HAP-1 (cell line): ENCODE results near the gene CTSD.

Source experiments
- DNase-seq, 2 experiments: peaks; one replicate each; pipeline ENCODE4 v3.0.0-alpha.2; 2016 to 2020; ENCODE audit warnings: low spot score in 2 of 2
- H3K27me3 ChIP-seq: fragments of 250-450 bp; sonication (Bioruptor Pico); 2 replicates; pipeline ENCODE4 v1.5.1; 2020; ENCODE audit warnings: low read depth, mild to moderate bottlenecking, moderate library complexity
- H3K36me3 ChIP-seq: fragments of 250-450 bp; sonication (Bioruptor Pico); replicated peaks from 2 replicates; pipeline ENCODE4 v1.5.1; 2020; ENCODE audit warnings: mild to moderate bottlenecking
- H3K4me1 ChIP-seq: fragments of 250-450 bp; sonication (Bioruptor Pico); 2 replicates; pipeline ENCODE4 v1.5.1; 2020; ENCODE audit warnings: mild to moderate bottlenecking
- H3K4me3 ChIP-seq: fragments of 250-450 bp; sonication (Bioruptor Pico); 2 replicates; pipeline ENCODE4 v1.5.1; 2020; ENCODE audit warnings: mild to moderate bottlenecking, moderate library complexity
- H3K9me3 ChIP-seq: fragments of 250-450 bp; sonication (Bioruptor Pico); 2 replicates; pipeline ENCODE4 v1.5.1; 2020; ENCODE audit warnings: mild to moderate bottlenecking, moderate library complexity
- in situ Hi-C: fragments of 300-500 bp; cut with MboI; formaldehyde crosslinking; loops from 3 replicates; pipeline ENCODE4 v1.14.3; 2020; ENCODE audit warnings: low sequenced_read_pairs, inconsistent platforms, mixed read lengths

The CTSD gene

DNA sequence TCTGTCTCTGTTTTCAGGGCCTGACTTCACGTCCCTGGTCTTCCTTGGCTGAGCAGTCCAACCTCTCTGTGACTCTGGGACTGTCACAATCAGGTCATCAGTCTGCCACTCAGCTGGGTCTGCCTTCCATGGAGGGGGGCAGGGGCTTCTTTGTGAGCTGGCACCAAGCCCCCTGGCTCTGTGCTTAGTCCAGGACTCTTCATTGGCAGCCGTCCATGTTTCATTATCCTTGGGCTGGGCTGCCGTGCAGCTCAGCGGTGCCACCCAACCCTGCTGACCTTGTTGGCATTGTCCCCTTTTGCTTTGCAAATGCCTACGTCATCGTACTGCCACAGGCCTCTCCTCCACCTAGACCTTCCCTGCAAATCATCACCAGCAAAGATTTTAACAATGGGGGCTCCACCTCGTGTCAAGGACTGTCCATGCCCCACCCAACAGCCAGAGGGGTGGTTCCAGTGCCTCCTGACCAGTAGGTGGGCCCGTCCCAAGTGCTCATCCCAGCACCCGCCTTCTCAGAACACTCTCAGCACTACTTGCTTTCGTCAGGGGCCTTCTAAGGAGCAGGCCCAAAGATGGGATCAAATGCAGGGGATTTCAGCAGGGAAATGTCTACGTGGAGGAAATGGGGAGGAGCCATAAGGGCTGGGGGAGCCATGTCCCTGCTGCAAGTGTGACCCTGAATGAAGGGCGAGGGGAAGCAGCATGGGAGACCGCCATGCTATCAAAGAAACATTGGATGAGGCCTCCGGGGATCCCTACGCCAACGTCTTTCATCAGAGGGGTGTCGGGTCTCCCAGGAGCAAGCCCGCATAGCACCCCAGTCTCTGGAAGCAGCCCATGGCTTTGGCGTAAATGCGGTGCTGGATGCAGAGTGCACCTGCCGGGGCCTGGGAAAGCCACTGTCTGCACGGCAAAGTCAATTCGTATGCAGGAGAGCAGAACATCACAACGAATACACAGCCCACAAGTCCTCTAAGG, 48.5 kb downstream of the CTSD start:
- H3K36me3 ChIP-seq: no peaks in the 10 kb centered on the region
- H3K4me1 ChIP-seq: no peaks in the 10 kb centered on the region
- H3K4me3 ChIP-seq: no peak overlapping the region
- in situ Hi-C loops: no loop called here
- DNase-seq: no peak
- peaks cover 7% of the 10 kb centered on the region for H3K27me3 ChIP-seq
- no peaks in the 10 kb centered on the region for H3K9me3 ChIP-seq

DNA sequence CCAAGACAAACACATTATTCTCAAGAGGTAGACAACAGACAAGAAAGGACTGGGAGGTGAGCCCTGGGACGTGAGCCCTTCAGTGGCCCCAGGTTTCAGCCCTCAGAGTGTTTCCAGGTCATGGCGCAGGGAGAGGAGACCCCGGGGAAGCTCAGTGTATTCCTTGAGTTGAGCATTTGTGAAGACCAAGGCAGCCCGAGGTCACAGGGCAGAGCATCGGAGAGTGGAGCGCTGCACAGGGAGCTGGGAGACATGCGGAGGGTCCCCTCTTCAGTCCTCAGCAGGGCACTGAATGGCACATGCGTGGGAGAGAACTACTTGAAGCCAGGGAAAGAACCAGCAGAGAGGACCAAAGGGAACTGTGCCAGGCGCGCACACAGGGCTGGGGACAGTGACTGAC, 55.0 kb downstream of the CTSD start:
- Histone ChIP-seq H3K4me1 (no peaks in the 10 kb centered on the region), H3K36me3 (no peaks in the 10 kb centered on the region), H3K4me3 (no peak overlapping the region), H3K27me3 (peaks cover 14% of the 10 kb centered on the region), H3K9me3 (no peaks in the 10 kb centered on the region)
- DNase-seq: no peak
- in situ Hi-C loops: no loop called here

DNA sequence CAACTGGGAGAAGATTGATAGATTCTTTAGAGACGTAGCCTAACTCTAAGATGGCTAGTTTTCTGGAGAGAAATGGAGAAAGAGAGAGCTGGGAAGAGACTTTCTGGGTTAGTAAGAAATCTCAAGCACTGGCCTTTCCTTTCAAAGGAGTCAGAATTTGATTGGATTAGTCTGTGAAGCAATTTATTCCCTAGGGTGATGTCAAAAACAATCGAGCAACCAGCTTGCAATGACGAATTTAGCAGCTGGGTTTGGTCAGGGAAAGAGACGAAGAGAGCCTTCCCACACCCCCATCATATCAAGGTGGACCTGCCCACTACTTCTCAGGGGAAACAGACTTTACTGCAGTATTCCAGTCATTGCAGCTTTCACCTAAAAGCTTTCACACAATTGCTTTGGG, 56.0 kb downstream of the CTSD start:
- Histone ChIP-seq H3K27me3 (peaks cover 14% of the 10 kb centered on the region), H3K4me1 (no peaks in the 10 kb centered on the region), H3K4me3 (no peak overlapping the region), H3K9me3 (no peaks in the 10 kb centered on the region), H3K36me3 (no peaks in the 10 kb centered on the region)
- in situ Hi-C loops: no loop called here
- no peak for DNase-seq

DNA sequence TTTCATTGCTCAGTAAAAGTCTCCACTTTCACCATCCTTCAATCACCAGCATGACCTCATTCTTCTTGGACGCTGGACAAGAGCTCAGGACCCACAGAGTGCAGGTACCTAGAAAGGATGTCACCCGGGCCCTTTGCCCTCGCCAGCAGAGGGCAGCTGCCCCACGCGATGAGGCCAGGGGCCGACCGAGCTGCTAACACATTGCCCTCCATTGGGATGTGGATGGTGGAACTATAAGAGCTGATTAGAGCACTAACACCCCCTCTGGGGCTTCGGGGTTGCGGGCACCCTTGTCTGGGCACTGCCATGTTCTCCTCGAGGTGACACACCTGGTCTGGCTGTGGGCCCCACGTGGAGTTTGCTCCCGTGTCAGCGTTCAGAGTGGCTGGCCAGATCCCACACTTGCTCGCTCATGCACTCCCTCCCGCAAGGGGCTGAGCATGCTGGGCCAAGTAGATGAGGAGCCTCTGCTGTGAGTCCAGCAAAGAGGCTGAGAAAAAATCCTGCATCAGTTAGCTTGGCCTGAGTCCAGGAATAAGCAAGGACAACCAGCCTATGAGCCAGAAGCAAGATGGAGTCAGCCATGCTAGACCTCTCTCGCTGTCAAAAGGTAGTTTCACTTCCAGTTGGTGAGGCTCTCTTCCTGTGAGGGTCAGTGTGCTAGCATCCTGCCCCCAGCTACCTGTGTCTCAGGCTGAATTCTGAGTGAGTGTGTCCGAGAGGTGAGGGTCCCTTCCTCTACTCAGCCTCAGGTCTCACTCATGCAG, 56.9 kb downstream of the CTSD start:
- no peak for DNase-seq
- H3K27me3 ChIP-seq: peaks cover 14% of the 10 kb centered on the region
- no peaks in the 10 kb centered on the region for H3K4me1 ChIP-seq
- no peaks in the 10 kb centered on the region for H3K9me3 ChIP-seq
- in situ Hi-C loops: no loop called here
- no peak overlapping the region for H3K4me3 ChIP-seq
- no peaks in the 10 kb centered on the region for H3K36me3 ChIP-seq

DNA sequence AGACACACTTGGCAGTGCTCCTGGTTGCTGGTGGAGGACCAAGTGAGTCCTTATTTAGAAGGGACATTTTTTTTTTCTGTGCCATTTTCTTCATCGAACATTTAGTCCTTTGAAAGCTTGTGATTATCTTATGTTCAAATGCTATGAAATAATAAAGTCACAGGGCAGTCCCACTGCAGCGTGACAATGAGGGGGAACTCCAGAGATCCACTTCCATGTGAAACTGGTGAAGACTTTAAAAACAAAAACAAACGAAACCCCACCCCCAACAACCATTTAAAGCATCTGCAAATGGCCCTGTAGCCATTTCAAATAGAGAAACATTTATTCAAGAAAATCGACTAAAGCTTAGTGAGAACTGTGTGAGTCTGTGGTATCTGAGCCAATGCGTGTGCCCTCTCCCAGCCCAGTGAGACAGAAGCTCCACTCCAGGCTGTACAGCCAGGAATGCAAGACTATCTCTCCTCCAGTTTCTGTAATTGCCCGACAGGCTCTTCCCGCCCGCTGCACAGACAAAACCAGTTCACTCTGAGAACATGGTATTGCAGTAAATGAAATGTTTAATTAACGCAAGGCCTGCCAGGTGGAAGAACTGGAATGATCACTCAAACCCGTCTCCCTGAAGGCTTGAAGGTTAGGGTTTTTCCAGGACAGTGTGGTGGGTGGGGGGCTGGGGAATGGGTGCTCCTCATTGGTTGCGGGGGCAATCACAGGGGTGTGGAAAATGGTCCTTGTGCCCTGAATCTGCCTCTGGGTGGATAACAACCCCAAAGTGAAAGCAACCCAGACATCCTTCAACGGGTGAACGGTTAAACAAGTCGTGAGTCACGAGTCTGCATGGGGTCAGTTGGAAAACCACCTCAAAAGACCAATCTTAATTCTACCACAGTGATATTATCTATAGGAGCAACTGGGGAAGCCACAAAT, 58.3 kb downstream of the CTSD start:
- H3K9me3 ChIP-seq: no peaks in the 10 kb centered on the region
- no peaks in the 10 kb centered on the region for H3K4me1 ChIP-seq
- peaks cover 8% of the 10 kb centered on the region for H3K27me3 ChIP-seq
- no peaks in the 10 kb centered on the region for H3K36me3 ChIP-seq
- no peak for DNase-seq
- H3K4me3 ChIP-seq: no peak overlapping the region
- in situ Hi-C loops: no loop called here

DNA sequence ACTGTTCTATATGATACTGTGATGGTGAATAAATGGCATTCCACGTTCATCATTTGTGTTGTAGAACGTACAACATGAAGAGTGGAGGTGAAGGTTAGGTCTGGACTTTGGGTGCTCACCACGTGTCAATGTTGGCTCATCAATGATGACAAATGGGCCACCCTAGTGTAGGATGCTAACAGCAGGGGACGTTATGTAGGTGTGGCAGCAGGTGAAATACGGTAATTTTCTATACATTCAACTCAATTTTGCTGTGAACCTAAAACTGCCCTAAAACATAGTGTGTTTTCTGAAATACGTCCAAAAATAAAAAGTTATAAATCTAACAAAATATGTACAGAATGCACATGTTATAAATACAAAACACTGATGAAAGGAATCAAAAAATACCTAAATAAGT, 60.6 kb downstream of the CTSD start:
- in situ Hi-C loops: no loop called here
- H3K27me3 ChIP-seq: peaks cover under 1% of the 10 kb centered on the region; the same call in 1 of the 2 replicates
- no peaks in the 10 kb centered on the region for H3K4me1 ChIP-seq

More for the DNA sequence above, 60.6 kb downstream of the CTSD start:
- H3K4me3 ChIP-seq: no peak overlapping the region
- no peak for DNase-seq
- no peaks in the 10 kb centered on the region for H3K9me3 ChIP-seq
- H3K36me3 ChIP-seq: no peaks in the 10 kb centered on the region
